HT-29 (cell line): ENCODE results near the gene HHLA2. TPM values are rescaled to one million over a fixed set of nuclear protein-coding genes. Genes with fewer than 3 reads are reported as not detected.

ENCODE experiments used
- DNase-seq: peaks from one replicate; pipeline ENCODE4 v3.0.0-alpha.2; 2015; ENCODE audit warnings: low spot score
- total RNA-seq: library from RNA; depleted of rRNA; stranded (reverse); fragments of >200 nt; shearing (Covaris generic); gene quantifications from 2 replicates; pipeline ENCODE4 v1.2.3, GENCODE V29; 2014

The HHLA2 gene
- total RNA-seq, 1 experiment from 2014 or later: 4.2 TPM

DNA sequence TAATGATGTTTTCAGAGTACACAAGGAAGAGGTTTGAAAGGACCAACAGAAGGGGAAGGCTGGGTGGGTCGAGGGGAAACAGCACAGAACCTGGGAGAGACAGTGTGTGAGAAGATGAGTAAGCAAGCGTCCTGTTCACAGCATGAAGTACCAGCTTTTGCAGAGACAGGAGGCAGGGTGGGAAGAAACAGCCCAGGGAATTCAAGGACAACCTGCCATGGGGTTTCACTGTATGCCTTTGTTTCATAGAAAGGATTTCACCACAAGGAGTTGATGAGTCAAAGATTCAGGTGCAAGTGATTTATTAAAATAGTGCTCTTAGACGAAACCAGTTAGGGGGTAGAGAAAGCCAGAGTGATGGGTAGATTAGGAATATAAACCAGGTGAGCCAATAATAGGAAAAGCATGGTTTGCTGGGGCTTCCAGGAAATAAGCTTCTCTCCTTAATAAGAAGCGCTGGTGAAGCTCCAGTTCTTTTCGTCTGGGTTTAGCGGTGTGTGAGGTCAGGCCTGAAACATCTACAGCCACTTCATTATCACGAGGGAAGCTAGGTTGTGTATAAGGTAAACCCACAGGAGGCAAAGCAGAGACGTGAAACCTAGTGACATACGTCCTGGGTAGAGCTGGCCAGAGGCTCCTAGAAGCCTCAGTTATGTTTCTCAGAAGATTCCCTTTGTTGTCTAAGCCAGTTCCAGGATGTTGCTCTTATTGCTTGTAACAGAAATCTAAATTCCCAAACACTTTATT is 3.9 kb downstream of the HHLA2 start:
- DNase-seq: no peak

DNA sequence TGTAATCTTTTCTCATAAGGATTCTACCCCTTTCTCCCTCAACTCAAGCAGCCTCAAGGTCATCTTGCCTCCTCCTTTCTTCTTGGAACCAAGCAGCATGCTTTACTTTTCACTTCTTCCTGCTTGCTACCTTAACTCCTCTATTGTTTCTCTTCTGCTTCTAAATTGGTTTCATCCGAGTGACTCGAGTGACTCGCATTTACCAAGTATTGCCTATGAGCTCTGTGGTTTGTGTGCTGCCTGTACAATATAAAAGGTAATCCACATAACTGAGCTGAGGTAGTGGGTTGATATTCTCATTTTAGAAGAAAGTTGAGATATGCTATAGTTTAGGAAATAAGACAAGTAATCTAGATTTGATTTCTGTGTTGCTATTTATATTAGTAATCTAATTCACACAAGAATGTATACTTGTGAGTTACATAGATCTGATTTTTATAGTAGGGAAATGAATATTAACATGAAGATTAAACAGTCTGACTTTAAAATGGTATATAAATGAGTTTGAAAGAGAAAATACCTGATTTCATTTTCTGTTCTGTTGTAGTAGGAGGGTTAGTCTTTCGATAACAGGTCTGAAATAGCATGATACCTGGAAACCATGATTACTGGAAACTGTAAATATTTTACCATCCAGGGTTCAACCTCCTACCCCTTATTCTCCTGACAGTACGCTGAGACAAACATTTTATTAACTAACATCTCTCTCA is 5.5 kb downstream of the HHLA2 start:
- DNase-seq: no peak

DNA sequence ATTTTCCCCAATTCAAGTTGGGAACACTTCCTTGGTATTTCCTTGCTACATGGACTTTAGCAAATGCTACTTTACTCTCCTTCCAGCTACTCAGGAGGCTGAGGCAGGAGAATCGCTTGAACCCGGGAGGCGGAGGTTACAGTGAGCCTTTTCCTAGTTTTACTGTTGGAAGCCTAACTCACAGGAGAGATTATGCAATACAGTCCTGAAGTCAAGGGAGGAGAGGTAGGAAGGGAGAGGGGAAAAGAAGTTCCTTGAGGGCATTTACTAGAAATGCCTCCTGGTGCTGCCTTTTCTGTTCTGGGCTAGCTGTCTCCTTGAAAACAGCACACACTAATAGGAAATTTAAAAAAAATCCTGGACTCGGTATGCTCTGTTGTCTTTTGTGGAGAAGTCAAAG is 6.2 kb downstream of the HHLA2 start:
- no peak for DNase-seq

DNA sequence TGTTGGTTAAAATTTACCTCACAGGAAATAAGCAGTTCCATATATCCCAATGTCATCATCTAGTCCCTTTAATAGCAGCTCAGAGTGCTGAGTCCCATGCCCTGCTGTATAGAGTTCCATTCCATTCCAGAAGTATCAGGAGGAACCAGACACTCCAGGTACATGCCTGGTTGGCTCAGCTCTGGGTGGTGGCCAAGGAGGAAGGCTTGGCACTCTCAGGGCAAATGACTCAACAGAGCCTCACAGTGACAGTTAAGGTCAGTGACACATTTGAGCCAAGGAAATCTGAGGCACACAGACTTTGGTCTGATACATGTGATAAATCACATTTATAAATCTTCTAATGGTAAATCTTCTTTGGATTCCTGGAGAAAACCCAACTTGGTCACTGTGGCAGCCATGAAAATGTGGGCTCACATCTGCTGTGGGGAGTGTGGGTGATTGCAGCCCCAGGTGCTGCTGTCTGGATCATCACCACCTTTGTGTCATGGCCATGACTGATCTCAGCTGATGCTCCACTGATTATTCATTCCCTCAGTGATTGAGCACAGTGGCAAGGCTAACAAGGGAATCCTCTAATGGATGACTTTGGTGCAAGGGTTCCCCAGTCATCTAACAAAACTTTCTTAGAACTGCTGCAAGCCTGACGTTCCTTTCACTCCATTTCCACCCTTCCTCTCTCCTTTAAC is 9.3 kb downstream of the HHLA2 start:
- DNase-seq: peak; percentile 65

DNA sequence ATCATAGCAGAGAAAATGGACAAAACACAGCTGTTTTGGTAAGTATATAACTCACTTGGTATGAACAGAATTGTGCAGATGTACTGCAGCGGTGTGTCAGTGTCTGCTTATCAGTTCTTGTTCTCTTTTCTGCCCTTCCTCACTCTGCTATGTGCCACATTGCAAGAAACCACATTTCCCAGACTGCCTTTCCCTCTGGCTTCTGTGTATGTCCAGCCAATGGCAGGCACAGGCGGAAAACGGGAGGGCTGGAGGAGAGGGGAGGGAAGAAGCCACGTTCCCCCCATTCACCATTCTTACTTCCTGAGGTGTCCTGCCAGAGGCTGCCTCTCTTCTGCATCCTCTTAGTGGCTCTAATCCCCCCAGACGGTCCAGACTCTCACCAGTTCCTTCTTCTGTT is 15.4 kb downstream of the HHLA2 start:
- no peak for DNase-seq

DNA sequence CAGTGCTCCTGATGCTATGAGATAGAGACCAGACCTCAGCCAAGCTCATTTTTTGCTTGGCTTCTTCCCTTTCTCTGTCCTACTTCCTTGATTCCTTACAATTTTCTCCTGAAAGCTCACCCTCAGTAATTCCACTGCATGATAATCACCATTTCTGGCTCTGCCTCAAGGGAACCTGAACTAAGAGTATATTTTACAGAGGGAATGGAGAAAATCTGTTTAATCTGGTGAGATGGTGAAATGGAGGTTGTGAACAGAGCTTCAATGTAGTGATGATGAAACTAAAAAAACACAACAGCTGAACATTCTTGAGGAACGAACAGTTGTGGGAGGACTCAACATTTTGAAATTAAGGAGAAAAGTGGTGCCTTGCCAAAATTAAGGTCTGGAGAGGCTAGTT is 16.3 kb downstream of the HHLA2 start:
- DNase-seq: no peak

DNA sequence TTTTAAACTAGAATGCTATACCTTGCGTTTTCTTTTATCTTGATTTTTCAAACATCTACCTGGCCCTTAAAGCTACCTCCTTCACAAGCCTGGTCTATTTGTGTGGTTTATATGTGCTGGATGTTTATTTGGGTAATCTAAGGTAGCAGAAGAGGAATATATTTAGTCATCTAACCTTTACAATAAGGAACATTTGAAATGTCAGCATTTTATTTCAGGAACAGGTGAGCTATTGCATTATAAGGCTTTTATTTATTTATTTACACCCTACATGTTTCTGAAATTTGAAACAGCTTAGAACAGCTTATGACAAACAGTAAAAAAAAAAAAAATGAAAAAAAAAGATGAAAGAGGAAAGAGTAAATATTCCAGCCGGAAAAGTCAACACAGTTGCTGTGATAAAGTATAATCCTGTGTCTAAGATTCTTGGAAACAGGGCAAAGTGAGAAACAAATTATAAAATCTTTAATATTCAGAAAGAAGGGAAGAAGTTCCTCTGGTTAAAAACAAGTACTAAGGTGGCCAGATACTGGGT is 19.5 kb downstream of the HHLA2 start:
- DNase-seq: no peak

DNA sequence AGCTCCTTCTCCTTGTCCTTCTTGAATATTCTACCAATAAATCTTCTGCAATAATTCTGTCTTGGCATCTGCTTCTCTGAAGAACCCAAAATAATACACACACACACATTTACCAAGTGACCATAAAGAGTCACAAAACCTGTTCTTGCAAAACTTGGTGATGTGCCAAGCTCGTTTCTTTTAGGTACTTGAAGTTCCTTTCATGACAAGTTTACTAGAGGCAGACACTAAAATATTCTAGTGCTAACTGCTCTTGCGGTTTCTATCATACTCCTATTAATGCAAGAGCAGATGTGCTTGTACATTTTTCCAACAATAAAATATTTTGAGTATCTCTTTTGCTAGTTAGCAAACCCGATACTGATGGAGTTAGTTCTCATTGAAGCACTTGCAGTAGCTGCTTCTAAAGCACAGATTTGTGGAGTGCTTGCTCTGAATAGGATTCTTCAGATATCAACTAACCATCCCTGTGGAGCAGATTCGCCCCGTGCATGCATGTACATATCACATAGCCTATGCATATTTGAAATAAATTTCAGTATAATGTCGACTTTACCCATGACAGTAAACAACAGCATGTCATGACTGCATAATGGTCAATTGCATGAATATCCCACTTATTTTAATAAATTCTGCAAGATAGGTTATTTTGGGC is 23.2 kb downstream of the HHLA2 start:
- DNase-seq: peak; percentile 94

DNA sequence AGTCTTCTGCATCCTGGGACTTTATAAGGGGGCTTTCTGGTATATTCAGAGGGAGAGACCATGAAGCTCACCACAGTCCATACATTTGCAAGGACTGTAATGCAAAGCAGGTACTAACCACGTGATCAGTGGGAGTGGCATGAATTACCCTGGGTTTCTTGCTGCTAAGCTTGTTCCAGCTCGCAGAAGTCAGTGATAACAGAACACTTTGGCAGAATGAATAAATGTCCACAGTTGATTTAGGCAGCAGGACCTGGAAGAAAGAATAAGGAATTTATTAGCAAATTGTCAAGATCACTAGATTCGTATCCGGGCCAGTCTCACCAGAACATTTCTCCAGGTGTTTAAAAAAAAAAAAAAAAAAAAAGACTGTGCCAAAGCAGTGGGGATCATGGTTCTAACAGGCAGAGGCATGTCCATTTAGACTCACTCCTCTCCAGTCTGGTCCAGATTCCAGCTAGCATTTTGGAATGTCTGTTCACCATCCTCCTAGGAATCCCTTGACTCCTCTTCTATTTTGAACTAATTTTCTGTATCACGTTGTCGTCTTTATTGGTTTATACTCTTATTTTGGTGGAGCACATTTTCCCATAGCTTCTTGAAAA is 24.5 kb downstream of the HHLA2 start:
- no peak for DNase-seq

DNA sequence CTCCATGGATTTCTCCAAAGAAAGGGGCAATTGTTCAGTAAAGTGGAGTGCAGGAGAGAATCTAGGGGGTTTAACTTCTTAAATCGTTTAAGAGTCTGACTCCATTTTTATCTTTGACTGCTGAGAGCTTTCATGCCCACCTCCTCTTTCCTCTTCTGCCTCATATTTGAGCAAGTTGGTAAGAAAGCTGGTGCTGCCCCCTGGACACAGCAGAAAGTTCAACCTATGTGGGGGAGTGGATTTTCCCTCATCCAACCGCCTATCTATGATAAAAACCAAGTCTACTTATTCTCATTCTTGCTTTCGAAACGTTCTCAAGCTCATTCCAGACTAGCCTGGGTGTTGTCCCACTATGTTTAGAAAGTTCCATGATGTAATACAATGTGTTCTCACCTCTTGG is 26.0 kb downstream of the HHLA2 start:
- no peak for DNase-seq

DNA sequence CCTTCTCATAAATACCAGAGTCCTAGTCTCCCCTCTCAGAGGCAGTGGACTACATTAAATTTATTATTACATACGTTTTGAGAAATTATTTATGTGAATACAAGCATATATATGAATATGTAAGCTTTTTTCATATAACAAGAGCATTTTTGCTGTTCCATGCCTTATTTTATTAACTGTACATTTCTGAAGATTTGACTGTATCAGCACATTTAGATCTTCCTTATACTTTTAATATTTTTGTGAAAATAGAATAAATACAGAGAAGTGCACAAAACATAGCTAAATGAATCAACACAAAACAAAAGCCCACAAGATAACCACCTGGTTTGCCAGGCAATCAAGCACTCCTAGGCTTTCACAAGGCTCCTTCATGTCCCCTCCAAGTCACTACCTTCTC is 27.8 kb downstream of the HHLA2 start:
- DNase-seq: no peak

DNA sequence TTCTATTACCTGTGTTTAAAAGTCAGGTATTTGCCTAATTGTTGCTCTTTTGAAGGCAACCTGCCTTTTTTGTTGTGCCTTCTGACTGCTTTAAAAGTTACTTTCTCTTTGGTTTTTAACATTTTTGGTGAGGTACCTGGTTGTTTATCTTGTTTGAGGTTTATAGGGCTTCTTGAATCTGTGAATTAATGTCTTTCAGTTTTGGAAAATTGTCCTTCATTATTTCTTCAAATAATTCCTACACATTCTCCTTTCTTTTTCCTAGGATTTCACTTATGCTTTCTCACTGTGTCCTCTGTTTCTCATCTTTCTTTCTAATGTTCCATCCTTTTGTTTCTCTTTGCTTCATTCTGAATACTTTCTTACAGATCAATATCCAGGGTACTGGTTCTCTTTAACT is 30.8 kb downstream of the HHLA2 start:
- DNase-seq: no peak

DNA sequence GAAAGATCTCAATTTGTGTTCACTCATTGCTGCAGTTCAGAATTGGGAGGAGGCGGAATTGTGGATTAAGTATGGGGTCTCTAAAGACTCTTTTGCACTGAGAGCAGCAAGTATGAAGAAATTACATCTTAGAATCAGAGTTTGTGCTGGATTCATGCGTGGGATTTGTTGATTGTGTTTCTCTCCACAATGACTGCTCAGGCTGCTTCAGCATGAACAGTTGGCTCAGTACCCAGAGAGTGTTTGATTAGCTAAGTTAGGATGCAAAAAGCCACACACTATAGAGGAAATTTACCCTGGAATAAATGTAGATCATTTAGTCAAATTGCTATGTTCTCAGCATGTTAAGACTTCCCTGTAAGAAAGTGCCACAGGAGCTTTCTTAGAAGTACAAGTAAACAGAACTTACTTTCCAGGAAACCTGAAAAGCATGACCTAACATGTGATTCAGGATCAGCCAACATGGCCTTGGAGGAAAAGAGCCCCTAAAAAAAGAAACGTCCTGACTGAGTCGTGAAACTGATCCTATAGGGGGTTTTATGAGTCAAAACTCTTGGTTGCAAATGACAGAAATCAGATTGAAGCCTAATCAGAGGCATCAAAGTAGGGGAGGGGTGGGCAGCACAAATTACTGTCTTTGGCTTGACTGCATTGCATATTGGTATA is 32.6 kb downstream of the HHLA2 start:
- DNase-seq: no peak

DNA sequence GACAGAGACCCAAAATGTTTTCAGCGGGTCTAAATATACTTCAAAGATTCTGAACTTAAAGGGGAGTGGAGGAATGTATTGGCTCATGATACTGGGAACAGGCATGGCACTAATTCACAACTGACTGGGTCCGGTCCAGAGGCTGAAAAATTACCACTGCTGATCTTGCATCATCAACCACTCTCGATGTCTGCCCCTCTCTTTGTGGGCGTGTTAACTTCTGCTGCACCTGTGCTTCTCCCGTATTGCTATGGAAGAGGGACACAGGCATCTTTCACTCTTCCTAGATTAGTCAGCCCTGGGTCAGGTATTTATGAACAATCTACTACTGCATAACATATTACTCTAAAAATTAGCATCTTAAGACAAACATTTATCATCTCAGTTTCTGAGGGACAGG is 33.2 kb downstream of the HHLA2 start:
- no peak for DNase-seq

DNA sequence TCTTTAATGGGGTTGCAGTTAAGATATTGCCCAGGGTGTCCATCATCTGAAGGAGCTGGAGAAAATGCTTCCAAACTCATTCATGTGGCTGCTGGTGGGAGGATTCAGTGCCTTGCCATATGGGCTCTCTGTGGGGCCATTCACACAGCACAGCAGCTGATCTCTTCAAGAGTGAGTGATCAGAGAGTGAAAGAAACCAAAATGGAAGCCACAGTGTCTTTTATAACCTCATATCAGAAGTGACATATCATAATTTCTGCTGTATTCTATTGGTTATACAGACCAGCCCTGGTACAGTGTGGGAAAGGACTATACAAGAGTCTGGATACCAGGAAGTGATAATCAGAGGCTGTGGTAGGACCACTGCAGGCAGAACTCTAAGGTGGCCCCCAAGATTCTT is 33.6 kb downstream of the HHLA2 start:
- no peak for DNase-seq

DNA sequence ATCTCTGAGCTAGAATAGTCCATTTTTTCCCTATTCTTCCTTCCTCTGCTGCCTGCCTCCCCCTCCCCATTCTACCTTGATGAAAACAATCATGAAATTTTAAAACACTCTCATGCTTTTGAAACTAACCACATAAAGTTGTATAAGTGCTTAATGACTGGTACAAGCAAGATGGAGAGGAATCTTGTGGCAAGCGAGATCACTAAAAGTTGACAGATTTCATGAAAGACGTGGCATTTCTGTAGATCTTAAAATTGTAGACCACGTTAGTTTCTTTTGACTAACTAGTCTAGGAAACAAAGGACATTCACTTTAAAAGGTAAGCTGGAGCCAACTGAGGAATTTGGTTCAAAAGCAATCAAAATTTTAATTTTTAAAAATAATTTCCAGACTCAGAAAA is 35.4 kb downstream of the HHLA2 start:
- no peak for DNase-seq

DNA sequence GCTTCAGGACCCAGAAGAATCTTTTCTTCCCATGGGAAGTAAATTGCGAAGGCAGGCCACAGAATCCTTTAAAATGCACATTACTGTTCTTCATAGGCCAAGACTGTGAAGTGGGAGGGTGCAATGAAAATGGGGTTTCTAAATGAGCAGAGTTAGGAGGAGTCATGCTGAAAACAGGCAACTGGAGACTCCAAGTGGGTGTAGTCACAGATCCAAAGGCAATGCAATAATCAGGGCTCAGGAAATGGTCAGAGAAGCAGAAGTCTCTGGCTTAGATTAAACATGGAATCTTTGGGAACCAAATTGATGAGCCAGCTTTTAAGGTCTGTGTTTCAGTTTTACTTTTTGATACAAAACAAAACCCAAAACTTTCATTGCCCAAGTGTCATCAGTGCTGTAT is 37.6 kb downstream of the HHLA2 start:
- DNase-seq: no peak

DNA sequence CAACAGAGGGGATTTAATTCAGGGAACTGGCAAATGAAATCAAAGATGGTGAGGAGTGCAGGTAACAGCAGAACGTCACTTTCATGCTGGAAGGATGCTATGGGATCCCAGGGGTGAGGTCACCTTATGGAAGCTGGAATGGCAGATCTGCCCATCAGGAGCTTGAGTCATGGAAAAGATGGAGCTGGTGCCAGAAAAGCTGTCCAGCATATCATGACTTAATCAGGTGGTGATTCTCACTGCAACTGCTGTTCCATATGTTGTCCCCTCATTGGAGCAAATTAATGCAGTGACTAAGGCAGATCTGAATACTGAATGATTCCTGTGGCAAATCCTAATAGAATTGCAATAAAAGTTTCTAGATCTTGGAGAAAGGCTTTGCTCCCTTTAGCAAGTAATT is 38.4 kb downstream of the HHLA2 start:
- DNase-seq: no peak

DNA sequence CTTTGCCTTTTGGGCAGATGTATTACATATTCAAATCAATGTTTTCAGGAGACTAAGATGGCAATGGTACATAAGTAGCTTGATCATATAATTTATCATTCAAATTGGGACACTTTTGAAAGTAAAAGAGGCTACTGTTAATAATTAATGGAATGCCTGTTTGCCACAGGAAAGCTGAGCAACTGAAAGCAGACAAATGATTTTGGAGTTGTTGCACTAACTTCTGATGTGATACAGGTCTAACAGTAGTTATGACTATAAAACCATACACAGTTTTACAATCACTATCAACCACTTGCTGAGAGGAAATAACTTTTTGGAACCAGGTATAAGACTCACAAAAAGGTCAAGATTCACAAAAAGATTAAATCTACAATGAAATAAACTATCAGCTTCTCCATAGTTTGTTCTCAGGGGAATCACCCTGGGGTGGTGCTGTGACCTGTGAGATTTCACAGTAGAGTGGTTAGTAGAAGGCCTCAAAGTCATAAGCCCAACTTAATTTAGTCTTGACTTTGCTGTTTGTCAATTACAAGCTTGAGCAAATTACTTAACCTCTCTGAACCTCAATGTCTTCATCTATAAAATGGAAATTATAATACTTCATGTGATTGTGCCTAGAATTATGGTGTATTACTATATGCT is 42.7 kb downstream of the HHLA2 start:
- DNase-seq: no peak

DNA sequence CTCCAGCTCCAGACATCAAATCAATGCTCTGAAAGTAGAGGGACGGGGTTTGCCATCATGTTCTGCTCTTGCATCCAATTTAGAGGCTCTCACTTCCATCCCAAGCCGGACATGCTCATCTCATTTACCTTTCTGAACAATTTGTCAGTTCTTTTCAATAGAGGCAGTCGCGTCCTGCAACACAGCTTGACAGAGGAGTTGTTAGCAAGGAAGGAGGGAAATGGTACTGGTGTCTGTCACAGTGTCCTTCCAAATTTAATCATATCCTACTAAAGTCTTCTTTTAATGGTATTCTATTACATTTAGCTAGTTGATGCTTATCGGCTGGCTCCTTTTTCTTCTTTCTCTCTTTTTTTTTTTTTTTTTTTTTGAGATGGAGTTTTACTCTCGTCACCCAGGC is 45.6 kb downstream of the HHLA2 start:
- no peak for DNase-seq
